GM21619 (cell line): Measurements from ENCODE around the gene CD300H.

Experiments used
- ATAC-seq: cut with Tn5 transposase; IDR thresholded peaks from one replicate; pipeline ENCODE4 v1.9.1; 2021; ENCODE audit not compliant: unreplicated experiment

CD300H gene

DNA sequence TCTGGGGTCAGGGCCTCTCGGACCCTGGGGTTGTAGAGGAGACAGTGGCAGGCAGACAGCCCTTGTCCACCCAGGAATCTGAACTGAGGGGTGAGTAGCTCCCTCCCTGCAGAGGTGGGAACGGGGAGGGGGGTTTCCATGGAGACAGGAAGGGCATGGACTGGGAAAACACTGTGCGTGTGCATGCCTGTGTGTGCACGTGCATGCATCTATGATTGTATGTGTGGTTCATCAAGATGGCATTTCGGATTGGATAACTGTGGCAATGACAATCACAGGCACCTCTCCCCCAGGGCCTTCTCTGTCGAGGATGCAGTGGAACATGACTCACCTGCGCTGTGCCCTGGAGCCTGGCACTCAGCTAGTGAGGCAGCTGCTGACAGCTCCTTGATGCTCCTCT, 15.3 kb downstream of the CD300H start:
- no peak for ATAC-seq

DNA sequence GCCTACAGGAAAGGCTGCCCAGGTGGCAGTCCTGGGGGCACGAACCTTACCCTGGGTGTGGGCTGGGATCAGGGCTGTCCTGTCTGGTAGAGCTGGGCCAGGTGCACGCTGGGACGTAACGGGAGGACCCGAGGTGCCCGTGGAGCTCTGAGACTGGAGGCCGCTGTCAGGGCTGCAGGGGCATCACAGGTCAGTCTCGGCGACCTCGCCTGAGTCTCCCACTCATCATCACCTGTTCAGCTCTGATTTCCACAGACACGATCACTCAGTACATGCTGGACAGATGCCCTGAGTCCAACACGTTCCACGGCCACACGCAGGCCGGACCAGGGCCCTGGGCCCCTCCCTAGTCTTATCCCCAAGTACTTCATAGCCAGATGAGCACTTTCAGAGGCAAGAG, 16.7 kb downstream of the CD300H start:
- no peak for ATAC-seq

- ATAC-seq, result no peak
Observed at GRCh38 chr17:74549343-74549742, 18.0 kb downstream of the CD300H start.

DNA sequence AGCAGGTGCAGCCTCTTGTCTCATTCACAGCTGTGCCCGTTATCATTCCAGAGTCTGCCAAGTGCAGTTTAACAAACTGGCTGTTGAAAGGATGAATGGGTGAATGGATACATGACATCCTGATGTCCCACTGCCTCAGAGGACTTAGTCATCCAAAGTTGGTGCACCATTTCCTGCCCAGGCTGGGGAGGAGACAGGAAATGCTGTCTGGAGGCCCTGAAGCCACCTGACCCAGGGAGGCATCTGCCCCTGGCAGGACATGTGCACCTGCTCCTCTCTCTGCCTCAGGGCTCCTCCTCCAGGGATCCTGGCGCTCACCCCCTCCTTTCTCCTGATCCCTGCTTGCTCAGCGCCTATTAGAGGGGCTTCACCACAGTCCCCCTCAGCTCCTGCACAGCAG, 19.6 kb downstream of the CD300H start:
- ATAC-seq, result no peak

DNA sequence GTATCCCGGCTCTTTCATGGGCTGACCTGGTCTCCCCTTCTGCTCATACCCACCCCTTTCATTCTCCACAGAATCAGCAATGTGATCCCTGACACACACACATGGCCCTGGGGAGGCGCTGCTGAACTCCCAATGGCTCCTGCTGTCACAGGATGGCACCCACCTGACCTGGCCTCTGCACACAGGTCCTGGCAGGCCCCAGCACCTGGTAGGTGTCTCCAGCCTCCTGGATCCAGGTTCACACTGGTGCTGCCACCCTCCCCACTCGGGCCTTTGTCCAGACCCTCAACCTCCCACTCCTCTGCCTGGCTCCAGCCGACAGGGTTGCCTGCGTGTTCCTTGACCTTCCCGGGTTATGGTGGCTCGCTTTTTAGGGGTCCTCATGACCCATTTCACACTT, 20.0 kb downstream of the CD300H start:
- ATAC-seq, result no peak

DNA sequence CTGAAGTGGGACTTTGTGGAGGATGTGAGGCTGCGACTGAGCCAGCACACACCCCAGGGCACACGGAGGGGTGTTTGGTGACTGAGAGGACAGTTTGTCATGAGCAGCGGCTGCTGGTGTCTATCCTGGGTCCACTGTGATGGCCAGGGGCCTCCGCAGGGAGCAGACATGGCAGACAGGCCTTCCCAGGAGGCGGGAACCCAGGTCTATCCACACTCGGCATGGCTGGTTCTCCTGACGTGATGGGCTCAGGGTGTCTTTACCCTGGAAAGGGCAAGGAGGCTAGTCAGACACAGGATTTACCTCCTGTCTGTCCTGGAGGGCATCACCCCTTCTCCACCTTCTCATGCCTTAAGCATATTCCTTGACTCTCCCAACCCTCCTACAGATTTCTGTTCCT, 20.7 kb downstream of the CD300H start:
- ATAC-seq, result no peak

DNA sequence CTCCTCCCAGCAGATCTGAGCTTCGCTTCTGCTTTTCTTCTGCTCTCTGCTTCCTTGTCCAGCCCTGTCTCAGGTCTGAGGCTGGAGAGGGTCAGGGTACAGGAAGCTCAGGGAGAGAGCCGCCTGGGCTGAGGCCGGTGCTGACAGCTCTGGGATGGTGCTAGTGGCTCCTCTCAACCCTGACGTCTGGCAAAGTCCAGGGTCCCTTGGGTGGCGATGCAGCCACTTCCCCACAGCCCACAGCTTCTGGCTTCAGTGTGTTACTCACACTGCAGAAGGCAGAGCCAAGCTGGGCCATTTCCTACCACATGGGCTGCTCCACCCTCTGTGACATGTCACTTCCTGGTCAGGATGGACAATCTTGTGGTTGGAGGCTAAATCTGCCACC, 21.5 kb downstream of the CD300H start, which contains the start of gene CD300C:
CD300C (minus strand) TSS at position 273 of the 388 bp plus-strand sequence. CDS start 333 bp downstream, outside the sequence.
- ATAC-seq, result no peak

GRCh38 chr17:74544991-74545842, 22.1 kb downstream of the CD300H start:
- ATAC-seq, result no peak

GRCh38 chr17:74543891-74544760, 23.2 kb downstream of the CD300H start:
- ATAC-seq, result no peak

DNA sequence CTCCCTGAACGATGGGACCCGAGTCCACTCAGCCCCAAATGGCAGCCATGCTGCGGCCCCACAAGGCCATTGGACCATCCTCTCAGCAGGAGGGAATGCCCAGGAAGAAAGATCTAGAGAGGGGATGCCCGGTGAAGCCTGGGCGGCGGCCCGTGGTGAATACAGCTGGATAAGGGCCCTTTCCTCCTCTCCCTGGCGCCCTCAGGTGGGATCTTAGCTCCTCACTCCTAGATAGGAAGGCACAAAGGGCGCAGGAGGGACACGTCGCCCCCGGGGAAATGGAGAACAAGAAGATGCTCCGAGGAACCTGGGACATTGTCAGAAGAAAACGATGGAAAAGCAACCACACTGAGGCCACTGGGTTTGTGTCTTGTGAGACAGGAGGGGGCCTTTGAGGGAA, 23.9 kb downstream of the CD300H start:
- no peak for ATAC-seq

- ATAC-seq, result no peak
Observed at GRCh38 chr17:74542727-74543383, 24.5 kb downstream of the CD300H start.

GRCh38 chr17:74542166-74542565, 25.1 kb downstream of the CD300H start:
- ATAC-seq, result no peak

DNA sequence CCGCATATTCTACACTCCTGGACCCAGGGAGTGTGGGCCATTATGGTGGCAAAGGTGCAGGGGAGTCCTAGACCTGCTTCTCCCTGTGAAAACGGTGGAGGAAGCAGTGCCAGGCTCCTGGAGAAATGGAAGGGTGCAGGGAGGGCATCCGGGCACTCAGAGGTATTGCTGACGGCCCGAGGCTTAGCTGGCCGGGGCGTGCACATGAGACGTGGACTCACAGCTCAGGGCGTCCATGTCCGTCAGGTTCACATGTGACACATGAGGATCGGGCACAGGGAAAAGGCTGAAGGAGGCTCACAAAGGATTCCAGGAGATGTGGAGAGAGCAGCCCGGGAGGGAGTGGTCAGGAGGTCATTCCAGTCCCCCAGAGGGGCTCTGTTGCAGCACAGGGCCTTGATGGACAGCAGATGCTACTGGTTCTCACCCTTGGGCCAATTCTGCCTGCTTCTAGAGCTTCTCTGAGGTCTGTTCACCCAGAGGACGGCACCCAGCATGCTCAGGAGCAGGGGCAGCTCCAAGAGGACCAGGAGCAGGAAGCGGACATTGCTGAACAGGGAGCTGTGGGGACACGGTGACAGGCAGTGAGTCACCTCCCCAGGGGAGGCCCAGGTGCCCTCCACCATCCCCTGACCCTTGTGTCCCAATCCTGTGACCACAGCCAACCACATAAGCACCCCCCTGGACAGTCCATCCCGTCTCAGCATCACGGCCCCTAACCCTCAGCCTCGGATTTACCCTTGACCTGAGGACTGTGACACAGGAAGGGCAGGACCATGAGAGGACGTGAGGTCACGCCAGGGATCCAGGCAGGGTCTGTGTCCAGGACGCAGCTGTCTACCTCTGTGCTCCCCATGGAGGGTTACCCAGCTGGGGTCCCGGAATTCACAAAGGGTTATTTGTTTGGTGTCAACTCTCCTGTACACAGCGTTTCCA, 25.9 kb downstream of the CD300H start:
- ATAC-seq, result no peak

GRCh38 chr17:74539281-74539820, 28.0 kb downstream of the CD300H start:
- no peak for ATAC-seq

GRCh38 chr17:74536890-74537289, 30.4 kb downstream of the CD300H start:
- ATAC-seq, result no peak

DNA sequence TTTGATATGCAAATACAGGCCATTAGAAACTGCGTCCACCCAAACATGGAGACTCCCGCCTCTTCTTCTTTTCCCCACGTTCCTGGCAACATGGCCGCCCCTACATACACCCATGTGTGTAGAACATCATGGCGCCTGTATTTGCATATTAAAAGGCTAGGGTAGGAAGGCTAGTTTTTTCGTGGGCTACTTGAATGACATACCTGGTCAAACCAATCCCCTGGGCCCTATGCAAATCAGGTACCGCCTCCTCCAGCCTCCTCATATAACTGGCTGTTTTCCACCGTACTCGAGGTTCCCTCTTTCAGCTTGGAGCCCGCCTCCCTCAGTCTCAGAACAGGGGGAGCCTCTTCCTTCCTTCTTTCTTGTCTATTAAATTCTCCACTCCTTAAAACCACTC, 35.2 kb downstream of the CD300H start:
- ATAC-seq, result no peak

DNA sequence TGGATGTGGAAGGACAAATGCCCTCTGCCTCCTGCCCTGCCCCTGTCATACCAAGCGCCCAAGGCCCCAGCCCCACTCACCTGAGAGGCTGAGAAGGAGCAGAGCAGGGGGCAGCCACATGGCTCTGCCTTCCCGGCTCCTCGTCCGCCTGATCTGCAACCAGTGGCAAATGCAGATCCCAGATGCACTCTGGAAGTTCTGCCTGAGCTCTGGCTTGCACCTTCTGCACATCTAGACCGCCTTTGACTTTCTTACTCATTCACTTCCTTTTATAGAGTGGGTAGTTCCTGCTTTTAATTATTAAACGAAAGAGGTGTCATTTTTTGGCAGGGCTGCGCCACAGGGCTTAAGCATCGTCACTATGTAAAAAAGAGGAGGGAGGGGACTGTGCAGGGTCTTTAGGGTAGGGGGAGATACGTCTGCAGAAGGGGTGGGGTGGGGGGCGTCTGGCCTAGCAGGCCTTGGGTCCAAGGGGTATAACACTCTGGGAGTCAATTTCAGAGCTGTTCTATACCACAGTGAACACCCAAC, 36.0 kb downstream of the CD300H start, which contains the start of gene CD300LB:
CD300LB (minus strand) TSS at position 245 of the 531 bp plus-strand sequence; CDS start at position 120, 125 bp downstream.
- no peak for ATAC-seq

DNA sequence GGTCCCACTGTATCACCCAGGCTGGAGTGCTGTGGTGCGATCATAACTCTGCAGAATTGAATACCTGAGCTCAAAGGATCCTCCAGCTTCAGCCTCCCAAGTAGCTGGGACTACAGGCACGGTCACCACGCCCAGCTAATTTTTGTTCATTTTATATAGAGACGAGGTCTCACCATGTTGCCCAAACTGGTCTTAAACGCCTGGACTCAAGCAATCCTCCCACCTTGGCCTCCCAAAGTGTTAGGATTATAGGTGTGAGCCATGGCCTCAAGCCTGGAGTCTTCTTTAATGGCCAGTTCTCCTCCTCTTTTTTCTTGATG, 36.5 kb downstream of the CD300H start:
- ATAC-seq, result no peak

DNA sequence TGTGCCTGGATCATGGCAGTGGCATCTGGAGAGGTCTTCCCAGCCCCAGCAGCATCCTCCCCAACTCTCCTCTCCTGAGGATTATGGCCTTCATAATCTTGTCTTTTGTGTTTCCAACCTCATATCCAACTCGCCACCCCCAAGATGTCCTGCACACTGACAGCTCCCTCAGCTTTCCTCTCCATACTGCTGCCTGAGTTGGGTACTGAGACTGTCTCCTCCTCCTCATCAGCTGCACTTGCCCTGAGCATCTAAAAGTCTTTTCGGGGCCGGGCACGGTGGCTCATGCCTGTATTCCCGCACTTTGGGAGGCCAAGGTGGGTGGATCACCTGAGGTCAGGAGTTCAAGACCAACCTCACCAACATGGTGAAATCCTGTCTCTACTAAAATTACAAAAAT, 38.1 kb downstream of the CD300H start:
- no peak for ATAC-seq
